NCI-H1048 (cell line): ENCODE data around the gene GMEB2.
"Not testable (repeated sequence)": the region's sequence is repeated elsewhere in the genome, so short reads cannot be mapped to it uniquely, and the experiment has no call there.

Experiments used
- DNase-seq: peaks from one replicate; lab custom pipeline; 2025; lab: John Stamatoyannopoulos, UW

GMEB2 gene

DNA sequence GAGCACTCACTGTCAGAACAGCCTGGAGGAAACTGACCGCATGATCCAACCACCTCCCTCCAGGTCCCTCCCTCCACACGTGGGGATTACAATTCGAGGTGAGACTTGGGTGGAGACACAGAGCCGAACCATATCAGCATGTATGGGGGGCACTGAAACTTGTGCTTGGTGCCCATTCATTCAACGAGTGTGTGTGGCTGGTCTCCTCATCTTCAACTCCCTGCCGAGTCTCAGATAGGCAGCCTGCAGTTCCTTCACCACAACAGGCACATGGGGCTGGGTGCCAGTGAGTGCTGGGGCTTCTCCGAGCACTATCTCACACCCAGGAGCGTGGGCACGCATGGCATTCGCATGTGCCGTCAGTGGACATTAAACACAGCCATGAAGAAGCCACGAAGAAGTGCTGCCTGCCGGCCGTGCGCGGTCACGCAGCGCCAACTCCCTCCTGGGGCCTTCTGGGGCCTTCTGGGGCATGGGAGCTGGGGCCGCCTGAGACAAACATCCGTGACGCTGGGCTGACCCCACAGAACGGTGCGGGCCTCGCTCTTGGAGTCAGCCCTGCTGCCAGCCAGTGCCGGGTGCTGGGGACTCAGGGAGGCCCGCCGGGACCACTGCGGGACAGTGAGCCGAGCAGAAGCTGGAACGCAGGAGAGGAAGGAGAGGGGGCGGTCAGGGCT lies 30.5 kb upstream of the GMEB2 start:
- no peak for DNase-seq

DNA sequence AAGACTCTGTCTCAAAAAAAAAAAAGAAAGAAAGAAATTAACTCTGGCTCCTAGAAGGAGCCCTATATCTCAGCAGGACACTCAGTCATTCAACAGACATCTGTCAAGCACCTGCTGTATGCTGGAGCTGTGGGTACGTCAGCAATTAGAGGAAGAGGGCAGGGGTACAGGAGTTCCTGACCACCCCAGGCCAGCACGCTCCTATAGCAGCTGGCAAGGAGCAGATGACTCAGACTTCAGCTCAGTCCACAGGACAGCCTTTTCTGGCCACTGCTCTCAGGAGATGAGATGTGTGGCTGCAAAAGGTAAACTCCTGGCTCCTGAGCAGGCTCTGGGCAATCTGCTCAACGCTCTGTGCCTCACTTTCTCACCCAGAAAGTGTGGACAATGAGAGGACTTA lies 29.6 kb upstream of the GMEB2 start:
- no peak for DNase-seq

DNA sequence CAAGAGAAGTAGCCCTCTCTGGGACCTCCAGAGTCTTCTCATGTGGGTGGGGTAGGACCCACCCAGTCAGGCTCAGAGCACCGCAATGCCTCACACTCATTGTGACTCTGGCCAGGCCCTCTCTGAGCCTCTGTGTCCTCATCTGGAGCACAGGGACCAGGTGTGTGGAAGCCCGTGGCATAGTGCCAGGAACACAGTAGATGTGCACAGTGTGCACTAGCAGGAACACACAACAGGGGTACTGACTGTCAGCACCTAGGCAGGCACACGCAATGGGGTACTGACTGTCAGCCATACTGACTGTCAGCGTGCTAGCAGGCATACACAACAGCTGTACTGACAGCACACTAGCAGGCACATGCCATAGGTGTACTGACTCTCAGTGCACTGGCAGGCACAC lies 28.3 kb upstream of the GMEB2 start:
- no peak for DNase-seq

DNA sequence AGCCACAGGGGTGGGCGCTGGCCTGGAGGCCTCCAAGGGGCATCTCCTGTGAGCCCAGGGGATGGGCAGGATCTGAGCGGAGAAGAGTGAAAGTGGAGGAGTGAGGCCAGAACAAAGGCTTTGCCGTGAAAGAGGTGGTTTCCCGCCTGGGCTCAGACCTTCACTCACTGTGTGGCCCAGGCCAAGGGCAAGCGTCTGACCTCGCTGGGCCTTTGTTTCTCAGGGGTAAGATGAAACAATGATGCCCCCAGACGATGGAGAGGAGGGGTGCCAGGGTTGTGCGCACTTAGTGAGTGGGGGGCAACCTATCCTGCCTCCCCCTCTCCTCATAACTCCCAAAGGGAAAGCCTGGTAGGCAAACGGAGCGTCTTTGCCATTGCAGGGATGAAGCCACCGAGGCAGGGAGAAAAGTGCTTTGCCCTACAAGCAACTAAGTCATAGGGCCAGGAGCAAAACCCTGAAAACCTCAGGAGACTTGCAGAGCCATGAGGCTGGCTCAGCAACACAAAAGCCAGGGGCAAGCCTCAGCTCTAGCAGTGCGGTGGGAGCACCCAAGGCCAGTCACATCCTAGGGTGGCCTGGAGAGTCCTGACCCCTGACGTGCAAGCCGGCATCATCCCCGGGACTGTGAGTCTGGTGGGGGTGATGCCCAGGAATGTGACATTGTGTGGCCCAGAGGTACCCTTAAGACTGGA lies 27.2 kb upstream of the GMEB2 start:
- no peak for DNase-seq

DNA sequence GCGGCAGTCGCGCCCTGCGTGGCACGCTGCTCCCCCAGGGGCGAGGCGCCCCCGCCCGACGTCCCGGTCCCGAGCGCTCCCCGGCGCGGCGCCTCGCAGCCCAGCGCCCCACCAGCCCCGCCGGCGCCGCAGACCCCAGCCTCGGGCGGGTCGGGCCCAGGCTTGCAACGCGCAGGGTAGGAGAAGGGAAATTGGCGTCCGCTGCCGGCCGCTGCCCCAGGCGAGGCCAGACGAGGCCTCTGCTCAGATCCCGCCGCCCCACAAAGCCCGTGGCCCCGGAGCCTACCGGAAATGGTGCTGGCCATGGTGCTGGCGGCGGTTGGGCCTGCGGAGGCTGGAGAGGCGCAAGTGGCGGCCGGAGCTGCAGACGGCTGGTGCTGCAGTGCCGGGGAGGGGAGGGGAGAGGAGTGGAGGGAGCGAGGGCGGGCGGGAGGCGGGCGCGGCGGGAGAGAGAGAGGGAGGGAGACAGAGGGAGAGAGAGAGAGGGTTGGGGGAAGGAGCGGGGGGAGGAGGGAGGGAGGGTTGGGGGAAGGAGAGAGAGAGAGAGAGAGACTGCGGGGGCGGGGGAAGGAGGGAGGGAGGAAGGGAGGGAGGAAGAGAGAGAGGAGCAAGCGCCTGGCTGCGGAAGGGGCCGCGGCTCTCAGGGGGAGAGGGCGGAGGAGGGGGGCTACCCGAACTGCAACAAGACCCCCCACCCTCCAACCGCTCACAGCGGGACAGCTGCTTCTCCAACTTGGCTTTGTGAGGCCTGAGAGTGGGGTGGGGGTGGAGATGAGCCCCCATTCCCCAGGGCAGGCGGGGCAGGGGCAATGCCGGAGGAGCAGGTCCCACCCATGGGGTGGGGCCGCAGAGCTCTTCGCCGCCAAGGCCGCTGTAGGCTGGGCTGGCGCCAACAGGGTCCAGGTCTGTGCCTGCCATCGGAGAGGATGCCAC lies 26.4 kb upstream of the GMEB2 start, which contains the start of gene STMN3:
STMN3 (minus strand) TSS at position 384 of the 933 bp plus-strand sequence; CDS start at position 305, 79 bp downstream.
- DNase-seq, result peak; percentile 70

DNA sequence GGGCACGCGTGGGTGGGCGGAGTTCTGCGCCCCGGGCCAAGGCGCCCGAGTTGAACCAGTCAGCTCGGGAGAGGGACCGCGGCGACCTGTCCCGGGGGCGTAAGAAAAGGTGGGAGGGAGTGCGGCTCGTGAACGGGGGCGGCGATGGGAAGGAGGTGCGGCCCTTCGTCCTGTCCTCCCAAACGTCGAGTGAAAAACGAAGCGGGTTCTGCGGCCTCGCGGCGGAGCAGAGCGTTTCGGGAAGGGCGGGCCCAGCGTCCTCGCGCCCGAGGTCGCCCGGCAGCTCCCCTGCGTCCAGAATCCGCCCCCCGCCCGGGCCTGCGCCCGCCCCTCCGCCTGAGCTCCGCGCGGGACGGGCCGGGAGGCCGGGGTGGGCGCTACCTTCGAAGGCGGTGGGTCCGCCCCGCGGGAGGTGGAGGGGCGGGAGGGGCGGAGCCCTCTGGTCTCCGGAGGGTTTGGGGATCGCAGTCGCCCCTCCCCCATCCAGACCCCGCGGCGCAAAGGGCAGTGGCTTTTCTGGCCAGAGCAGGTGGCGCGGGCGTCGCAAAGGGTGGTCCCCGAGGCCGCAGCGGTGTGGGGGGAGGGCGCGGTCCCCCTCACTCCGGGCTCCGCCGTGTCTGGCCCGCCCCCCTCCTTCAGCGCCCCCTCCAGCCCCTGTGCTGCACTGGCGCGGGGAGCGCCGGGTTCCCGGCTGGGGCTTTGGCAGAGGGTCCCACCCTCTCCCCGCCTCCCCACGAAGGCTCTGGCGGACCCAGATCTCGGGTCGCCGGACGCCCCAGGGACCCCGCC lies 25.5 kb upstream of the GMEB2 start:
- peak; percentile 15 for DNase-seq

DNA sequence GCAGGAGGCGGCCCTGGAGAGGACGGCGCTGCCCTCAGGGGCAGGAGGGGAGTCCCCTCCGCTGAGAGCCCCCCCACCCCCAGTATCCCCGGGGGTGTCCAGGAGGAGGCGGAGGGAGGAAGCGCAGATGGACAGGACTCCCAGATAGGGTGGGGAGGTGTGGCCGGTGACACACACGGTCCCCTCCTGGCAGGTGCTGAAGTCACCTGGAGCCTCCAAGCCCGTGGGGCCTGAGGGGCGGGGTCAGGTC lies 25.0 kb upstream of the GMEB2 start:
- DNase-seq, result no peak

DNA sequence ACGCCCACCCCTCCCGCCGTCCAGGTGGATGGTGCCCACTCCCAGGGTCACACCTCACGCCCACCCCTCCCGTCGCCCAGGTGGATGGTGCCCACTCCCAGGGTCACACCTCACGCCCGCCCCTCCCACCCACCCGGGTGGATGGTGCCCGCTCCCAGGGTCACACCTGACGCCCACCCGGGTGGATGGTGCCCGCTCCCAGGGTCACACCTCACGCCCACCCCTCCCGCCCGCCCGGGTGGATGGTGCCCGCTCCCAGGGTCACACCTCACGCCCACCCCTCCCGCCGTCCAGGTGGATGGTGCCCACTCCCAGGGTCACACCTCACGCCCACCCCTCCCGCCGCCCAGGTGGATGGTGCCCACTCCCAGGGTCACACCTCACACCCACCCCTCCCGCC lies 23.6 kb upstream of the GMEB2 start:
- DNase-seq, result not testable (repeated sequence)

DNA sequence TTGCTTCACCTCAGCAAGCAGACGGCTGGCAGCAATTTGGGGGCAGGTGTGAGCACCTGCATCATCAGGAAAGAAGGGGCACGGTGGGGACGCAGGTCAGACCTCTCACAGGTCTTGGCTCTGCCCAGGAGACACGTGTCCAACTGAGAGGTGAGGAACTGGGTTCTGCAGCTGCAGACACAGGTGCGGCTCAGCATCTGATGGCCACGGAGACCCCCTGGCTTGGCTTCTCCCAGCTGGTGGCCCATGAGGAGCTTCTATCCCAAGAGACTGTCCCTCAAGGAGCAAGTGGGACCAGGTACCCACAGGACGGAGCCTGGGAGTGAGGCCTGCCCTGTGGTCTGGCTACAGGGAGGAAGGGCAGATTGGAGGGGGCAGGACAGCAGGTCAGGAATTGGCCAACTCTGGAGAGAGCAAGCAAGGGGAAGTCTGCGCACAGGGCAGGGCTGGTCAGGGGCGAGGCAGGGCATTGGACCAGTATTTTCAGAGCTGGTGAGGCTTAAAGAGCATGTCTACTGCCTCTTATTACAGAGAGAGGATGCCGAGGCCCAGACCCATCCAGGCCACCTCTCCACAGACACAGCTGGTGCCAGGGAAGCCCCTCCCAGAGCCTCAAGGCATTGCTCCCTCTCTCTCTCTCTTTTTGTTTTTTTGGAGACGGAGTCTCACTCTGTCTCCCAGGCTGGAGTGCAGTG lies 22.1 kb upstream of the GMEB2 start:
- DNase-seq, result no peak

DNA sequence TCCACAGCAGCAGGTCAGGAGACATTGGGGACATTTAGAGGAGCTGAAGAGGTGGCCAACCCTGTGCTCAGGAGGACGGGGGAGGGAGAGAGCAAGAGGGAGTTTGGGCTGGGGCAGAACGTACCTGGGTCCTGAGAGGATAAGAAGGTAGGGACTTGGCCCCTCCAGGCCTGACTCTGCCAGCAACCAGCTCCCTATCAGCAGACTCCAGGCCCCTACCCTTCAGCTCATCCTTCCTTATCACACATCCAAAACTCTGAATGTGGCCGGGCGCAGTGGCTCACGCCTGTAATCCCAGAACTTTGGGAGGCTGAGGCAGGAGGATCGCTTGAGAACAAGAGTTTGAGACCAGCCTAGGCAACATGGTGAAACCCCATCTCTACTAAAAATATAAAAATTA lies 21.3 kb upstream of the GMEB2 start:
- DNase-seq, result no peak

DNA sequence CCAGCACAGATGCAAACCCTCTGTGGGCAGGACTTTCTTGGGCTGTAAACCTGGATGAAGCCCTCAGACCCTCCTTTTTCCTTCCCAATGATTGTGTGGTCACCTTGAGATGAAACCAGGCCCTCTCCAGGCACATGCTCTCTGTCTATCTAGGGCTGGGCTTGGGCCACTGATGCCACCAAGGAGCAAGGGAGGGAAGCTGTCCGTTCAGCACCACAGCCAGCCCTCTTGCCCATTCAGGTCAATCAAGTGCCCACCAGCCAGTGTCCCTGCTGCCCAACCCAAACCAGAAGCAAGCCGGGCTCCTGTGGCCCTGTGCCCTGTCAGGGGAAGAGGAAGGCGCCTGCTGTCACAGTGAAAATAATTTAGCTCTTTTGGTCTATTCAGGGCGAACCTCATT lies 18.3 kb upstream of the GMEB2 start:
- no peak for DNase-seq

DNA sequence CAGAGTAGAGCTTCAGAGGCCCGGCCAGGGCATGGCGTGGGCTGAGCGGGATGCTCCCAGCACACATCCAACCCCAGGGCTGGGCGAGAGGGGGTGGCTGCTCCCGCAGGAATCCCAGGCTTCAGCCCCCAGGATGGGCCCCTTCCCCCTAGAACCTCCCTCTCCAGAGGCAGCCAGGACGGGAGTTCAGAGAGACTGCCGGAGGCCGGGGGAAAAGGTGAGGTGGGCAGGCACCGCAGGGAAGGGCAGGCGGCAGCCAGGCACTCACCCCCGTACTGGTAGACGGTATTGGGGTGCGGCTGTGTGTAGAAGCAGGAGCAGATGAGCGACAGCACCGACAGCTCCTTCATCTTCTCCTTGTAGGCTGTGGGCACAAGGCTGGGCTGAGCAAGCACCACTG lies 17.0 kb upstream of the GMEB2 start:
- DNase-seq, result no peak

DNA sequence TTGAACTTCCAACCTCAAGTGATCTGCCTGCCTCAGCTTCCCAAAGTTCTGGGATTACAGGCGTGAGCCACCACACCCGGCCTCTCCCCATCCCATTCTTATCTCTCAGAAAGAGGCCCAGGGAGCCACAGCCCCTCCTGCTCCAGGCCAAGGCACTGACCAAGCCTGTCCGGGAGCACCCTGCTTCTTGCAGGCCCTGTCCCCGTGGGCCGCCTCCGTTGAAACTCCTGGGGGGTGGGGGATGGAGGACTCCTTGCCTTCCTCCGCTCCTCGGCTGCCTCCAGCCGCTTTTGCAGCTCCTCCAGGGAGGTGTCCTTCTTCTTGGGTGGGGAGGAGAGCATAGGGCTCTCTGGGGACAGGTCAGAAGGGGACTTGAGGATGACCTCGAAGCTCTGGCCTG lies 16.6 kb upstream of the GMEB2 start:
- no peak for DNase-seq

DNA sequence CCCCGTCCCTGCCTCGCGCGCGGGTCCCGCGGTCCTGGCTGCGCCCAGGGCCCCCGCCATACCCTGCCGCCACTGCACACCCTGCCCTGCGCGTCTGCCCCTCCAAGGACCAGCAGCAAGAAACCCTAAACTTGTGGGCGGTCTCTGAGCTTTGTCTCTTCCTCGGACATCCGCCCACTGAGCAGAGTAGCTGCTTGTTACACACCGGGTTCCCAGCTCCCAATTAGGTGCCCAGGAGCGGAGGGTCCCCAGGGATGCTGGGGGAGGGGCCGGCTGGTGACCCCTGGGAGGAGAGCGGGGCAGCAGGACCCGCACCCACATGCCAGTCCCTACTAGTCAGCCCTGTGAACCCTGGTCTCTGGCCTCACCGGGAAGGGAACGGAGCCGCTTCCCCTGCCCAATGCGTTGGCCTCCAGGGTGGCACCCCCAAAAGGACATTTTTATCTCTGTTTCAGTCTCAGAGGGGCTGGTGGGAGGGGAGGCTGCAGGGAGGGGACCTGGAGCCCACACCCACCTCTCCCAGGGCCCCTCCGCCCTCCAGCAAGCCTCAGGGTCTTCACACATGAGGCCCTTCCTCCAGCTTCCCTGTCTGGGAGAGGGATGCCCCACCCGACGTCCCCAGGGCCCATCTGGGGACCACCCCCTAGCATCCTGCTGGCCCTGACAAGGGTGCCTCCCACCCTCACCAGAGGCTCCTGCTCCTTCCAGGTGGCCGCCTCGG lies 15.8 kb upstream of the GMEB2 start:
- DNase-seq, result no peak

DNA sequence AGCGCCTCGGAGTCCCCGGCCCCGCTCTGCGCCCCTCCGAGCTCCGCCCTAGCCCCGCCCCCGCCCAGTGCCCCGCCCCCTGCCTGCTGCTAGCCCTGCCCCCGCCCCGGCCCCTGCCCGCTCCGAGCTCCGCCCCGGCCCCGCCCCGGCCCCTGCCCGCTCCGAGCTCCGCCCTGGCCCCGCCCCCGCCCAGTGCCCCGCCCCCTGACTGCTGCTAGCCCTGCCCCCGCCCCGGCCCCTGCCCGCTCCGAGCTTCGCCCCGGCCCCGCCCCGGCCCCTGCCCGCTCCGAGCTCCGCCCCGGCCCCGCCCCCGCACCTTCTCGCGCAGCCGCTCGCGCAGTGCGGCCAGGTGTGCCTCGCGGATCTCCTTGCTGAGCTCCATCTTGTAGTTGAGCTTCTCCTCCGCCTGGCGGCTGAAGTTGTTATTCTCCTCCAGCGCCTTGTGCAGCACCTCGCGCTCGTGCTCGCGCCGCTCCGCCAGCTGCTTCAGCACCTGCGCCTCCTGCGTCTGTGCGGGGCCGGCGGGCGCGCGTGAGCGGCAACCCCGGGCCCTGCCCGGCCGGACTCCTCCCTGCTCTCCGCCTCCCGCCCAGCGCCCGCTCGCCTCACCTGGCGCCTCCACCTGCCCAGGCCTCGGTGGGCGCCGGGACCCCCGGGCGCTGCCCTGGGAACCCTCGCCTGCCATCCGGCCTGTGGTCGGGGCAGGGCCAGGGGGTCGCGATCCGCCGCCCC lies 15.1 kb upstream of the GMEB2 start:
- peak; percentile 89 for DNase-seq

DNA sequence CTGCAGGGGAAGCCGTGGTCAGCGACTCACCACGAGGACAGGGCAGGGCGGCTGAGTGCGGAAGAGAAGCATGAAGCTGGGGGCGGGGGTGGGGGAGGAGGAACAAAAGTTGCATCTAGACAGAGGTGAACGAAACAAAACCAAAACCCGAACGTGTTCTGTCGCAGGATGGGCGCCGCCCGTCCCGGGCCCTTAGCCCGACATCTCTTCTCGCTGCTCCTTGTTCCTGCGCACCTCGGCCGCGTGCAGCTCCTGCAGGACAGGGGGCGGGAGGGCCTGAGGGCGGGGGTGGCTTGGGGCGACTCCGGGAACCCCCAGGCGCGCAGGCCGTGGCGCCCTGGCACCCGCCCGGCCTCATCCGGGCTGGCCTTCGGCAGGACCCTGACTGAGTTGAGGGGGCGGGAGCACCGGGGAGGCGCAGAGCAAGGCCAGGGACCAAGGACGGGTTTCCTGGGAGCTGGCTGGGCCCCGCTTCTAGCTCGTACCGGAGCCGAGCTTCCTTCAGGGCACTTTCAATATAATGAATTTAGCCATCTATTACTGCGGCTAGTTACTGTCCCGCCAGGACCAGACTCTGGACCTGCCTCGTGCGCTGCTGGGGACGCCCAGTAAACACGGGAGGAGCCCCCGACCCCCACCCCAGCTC lies 14.4 kb upstream of the GMEB2 start:
- no peak for DNase-seq

DNA sequence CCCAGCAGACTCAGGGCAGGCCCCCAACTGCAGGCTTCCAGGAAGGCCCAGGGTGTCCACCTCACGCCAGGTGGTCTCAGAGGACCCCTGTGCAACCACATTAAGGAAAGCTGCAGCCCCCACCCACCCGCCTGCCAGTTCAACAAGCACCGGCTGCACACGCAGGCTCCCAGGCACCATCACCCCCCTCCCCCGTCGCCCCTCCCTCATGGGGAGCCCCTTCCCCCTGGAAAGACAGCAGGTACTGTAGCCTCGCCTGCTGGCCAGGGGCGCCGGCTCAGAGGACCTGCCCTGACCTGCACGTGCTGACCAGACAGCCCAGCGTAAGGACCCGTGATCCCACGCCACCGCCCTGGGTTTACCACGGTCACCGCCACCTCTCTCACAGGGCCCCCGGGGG lies 13.8 kb upstream of the GMEB2 start:
- not testable (repeated sequence) for DNase-seq

DNA sequence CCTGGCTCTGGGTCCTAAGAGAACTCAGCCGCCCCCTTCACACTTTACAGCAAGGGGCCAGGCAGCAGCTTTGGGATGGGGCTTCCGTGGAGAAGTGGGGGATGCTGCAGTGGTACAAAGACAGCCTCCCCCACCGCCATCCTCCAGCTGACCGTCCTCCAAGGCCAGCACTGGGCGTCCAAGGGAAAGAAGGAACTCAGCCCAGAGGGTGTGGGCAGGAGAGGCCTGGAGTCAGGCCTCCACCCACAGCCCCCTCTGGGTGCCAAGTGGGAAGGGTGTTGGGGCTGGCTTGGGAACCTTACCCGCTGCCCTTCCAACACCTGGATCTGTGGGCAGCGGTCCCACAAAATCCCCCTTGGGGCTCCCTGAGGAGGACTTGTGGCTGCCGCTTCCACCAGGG lies 13.2 kb upstream of the GMEB2 start:
- DNase-seq, result no peak

DNA sequence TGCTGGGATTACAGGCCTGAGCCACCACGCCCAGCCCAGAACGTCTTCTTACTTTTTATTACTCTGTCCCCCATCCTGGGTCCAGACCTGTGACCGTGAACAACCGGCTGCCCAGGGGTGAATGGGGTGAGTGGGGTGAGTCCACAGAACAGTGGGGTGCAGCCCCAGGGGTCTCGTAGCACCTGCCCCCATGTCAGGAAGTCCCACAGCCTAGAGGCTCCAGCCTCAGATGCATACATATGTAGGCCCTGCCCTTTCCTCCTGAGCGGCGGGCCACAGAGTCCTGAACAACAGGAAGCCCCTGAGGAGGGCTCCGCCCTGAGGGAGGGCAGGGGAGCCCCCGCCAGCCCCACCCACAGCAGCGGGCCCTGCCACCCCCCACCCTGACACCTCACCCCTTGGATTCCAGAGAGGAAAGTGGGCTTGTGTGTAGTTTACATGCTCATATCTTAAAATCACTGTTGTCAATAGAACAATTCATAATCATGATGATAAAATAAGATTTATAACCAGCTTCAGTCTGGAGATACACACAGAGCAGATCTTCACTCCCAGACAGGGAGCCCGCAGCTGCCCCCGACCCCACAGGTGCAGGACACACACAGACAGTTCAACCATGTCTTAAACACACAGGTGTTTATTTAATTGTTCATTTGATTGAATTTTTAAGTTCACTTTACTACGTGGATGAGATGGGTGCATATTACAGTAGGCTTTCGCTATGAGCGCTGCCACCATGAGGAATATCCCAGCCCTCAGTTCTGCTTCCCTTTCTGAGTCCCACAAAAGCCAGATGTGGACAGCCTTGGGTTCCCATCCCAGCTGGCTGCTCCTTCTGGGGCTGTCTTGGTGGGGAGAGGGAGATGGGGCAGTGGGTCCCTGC lies 12.4 kb upstream of the GMEB2 start:
- no peak for DNase-seq
